ENCODE data around the gene POP4.

GRCh38 chr19:29620931-29621351 lies 14.9 kb downstream of the POP4 start:
- TF ChIP-seq CTCF (IDR thresholded peaks at IDR 0.05), result no peak
- TF ChIP-seq POLR2A (IDR thresholded peaks at IDR 0.05), result no peak
- no peak for TF ChIP-seq EP300 (IDR thresholded peaks at IDR 0.05; ENCODE audit: low read depth)

Measured in transverse colon (tissue), 3 donors.